Mesendoderm (in vitro differentiated cells): ENCODE measurements around the gene KRTAP4-11.
A peak's percentile ranks its signal among the peaks of the same experiment; 100 is the strongest.
"Not testable (repeated sequence)": the region's sequence is repeated elsewhere in the genome, so short reads cannot be mapped to it uniquely, and the experiment has no call there.

Experiments used
- DNase-seq: peaks from one replicate; pipeline ENCODE4 v3.0.0; 2013
- H2AK5ac ChIP-seq: 2 replicates; pipeline ENCODE4 v1.6.1; 2013; ENCODE audit warnings: low read length, inconsistent platforms
- H2BK120ac ChIP-seq: 2 replicates; pipeline ENCODE4 v1.6.1; 2013; ENCODE audit warnings: low read depth, mild to moderate bottlenecking, low read length, moderate library complexity, mixed read lengths
- H2BK15ac ChIP-seq: replicated peaks from 2 replicates; pipeline ENCODE4 v1.6.1; 2013; ENCODE audit warnings: low read depth, mild to moderate bottlenecking, moderate library complexity
- H2BK5ac ChIP-seq: 2 replicates; pipeline ENCODE4 v1.6.1; 2013; ENCODE audit warnings: low read length, inconsistent platforms
- H3K18ac ChIP-seq: 2 replicates; pipeline ENCODE4 v1.6.1; 2013; ENCODE audit warnings: mild to moderate bottlenecking, low read length, mixed read lengths
- H3K23ac ChIP-seq: one replicate; pipeline ENCODE4 v1.6.1; 2013; ENCODE audit warnings: low read length
- H3K27ac ChIP-seq: 2 replicates; pipeline ENCODE4 v1.5.1; 2013; ENCODE audit warnings: low read depth, mild to moderate bottlenecking, inconsistent platforms, low read length, moderate library complexity
- H3K27me3 ChIP-seq: 2 replicates; pipeline ENCODE4 v1.6.1; 2013; ENCODE audit warnings: low read length, control low read depth, mild to moderate bottlenecking, inconsistent platforms; ENCODE audit not compliant: insufficient read depth, poor library complexity
- H3K36me3 ChIP-seq: 2 replicates; pipeline ENCODE4 v1.6.1; 2013; ENCODE audit warnings: low read length, inconsistent platforms; ENCODE audit not compliant: control insufficient read depth, insufficient read depth
- H3K4ac ChIP-seq: one replicate; pipeline ENCODE4 v1.6.1; 2013; ENCODE audit warnings: low read depth, mild to moderate bottlenecking, low read length, moderate library complexity
- H3K4me1 ChIP-seq: 2 replicates; pipeline ENCODE4 v1.6.1; 2013; ENCODE audit warnings: low read depth, low read length, inconsistent platforms; ENCODE audit not compliant: control insufficient read depth
- H3K4me2 ChIP-seq: 2 replicates; pipeline ENCODE4 v1.6.1; 2013; ENCODE audit warnings: low read length
- H3K4me3 ChIP-seq: 2 replicates; pipeline ENCODE4 v1.5.1; 2013; ENCODE audit warnings: mild to moderate bottlenecking, low read length
- H3K56ac ChIP-seq: one replicate; pipeline ENCODE4 v1.6.1; 2013; ENCODE audit warnings: low read length
- H3K79me1 ChIP-seq: 2 replicates; pipeline ENCODE4 v1.6.1; 2013; ENCODE audit warnings: low read length, inconsistent platforms
- H3K79me2 ChIP-seq: 2 replicates; pipeline ENCODE4 v1.6.1; 2013; ENCODE audit warnings: mild to moderate bottlenecking, low read length; ENCODE audit not compliant: control insufficient read depth, insufficient read depth
- H3K9ac ChIP-seq: 2 replicates; pipeline ENCODE4 v1.6.1; 2013; ENCODE audit warnings: low read length, inconsistent platforms
- H4K5ac ChIP-seq: one replicate; pipeline ENCODE4 v1.6.1; 2013; ENCODE audit warnings: low read length
- H4K8ac ChIP-seq: one replicate; pipeline ENCODE4 v1.6.1; 2013; ENCODE audit warnings: low read depth, mild to moderate bottlenecking, control low read depth, low read length, moderate library complexity
- WGBS: extraction: QIAGEN DNeasy Blood & Tissue Kit; methylation state at CpG from one replicate; pipeline ENCODE4 v1.1.7; 2013; ENCODE audit warnings: low lambda C conversion rate, missing lambda C conversion rate; ENCODE audit not compliant: insufficient coverage; ENCODE audit errors: extremely low coverage; 5-methylcytosine and 5-hydroxymethylcytosine counted together

KRTAP4-11 gene

GRCh38 chr17:41121742-41122141 lies 3.6 kb upstream of the KRTAP4-11 start:
- H4K5ac ChIP-seq, result no peak overlapping the region
- H2BK5ac ChIP-seq, result no peak overlapping the region
- H3K18ac ChIP-seq, result no peak overlapping the region
- no peak overlapping the region for H3K4me3 ChIP-seq
- no peak overlapping the region for H3K56ac ChIP-seq
- H2BK120ac ChIP-seq, result no peak overlapping the region
- H3K79me2 ChIP-seq, result no peaks in the 10 kb centered on the region
- H3K27ac ChIP-seq, result no peak overlapping the region
- no peaks in the 10 kb centered on the region for H3K27me3 ChIP-seq
- H2BK15ac ChIP-seq, result no peak overlapping the region
- H3K4me1 ChIP-seq, result no peaks in the 10 kb centered on the region
- no peaks in the 10 kb centered on the region for H3K36me3 ChIP-seq
- no peak overlapping the region for H2AK5ac ChIP-seq
- no peak for DNase-seq
- H4K8ac ChIP-seq, result no peak overlapping the region
- no peaks in the 10 kb centered on the region for H3K79me1 ChIP-seq
- WGBS, result no CpG with 5 or more reads among the region's 2 CpGs
- H3K23ac ChIP-seq, result no peak overlapping the region
- no peak overlapping the region for H3K4ac ChIP-seq
- H3K4me2 ChIP-seq, result no peak overlapping the region
- no peak overlapping the region for H3K9ac ChIP-seq

GRCh38 chr17:41119696-41120690 lies 1.8 kb upstream of the KRTAP4-11 start:
- not testable (repeated sequence) for H3K56ac ChIP-seq, H3K4me1 ChIP-seq, H3K23ac ChIP-seq, H2BK15ac ChIP-seq, H3K27ac ChIP-seq, H3K4me3 ChIP-seq, H4K8ac ChIP-seq, H3K4me2 ChIP-seq, H2BK5ac ChIP-seq, H2BK120ac ChIP-seq, H3K4ac ChIP-seq, H3K18ac ChIP-seq, H2AK5ac ChIP-seq, H3K9ac ChIP-seq, H3K79me2 ChIP-seq, H3K79me1 ChIP-seq, H4K5ac ChIP-seq, H3K27me3 ChIP-seq, H3K36me3 ChIP-seq, DNase-seq
- no CpG with 5 or more reads among the region's 11 CpGs for WGBS

- no peak overlapping the region for H3K4me3 ChIP-seq
- no peak overlapping the region for H3K56ac ChIP-seq
- H2BK120ac ChIP-seq, result no peak overlapping the region
- no peak overlapping the region for H4K5ac ChIP-seq
- no peaks in the 10 kb centered on the region for H3K79me2 ChIP-seq
- H3K27me3 ChIP-seq, result no peaks in the 10 kb centered on the region
- H3K9ac ChIP-seq, result no peak overlapping the region
- H3K23ac ChIP-seq, result no peak overlapping the region
- no peak overlapping the region for H3K18ac ChIP-seq
- DNase-seq, result no peak
- no peaks in the 10 kb centered on the region for H3K4me1 ChIP-seq
- no peak overlapping the region for H3K4me2 ChIP-seq
- no peak overlapping the region for H3K27ac ChIP-seq
- no peaks in the 10 kb centered on the region for H3K79me1 ChIP-seq
- no CpG with 5 or more reads among the region's 4 CpGs for WGBS
- H3K4ac ChIP-seq, result no peak overlapping the region
- H2BK5ac ChIP-seq, result no peak overlapping the region
- no peak overlapping the region for H2BK15ac ChIP-seq
- H2AK5ac ChIP-seq, result no peak overlapping the region
- H3K36me3 ChIP-seq, result no peaks in the 10 kb centered on the region
- H4K8ac ChIP-seq, result no peak overlapping the region
Measured at GRCh38 chr17:41118721-41119120, 548 bp upstream of the KRTAP4-11 start.

- Histone ChIP-seq H3K27me3 (no peaks in the 10 kb centered on the region), H3K9ac (no peak overlapping the region), H2BK15ac (no peak overlapping the region), H3K4ac (no peak overlapping the region), H2BK5ac (no peak overlapping the region), H3K18ac (no peak overlapping the region), H3K4me2 (no peak overlapping the region), H3K36me3 (no peaks in the 10 kb centered on the region), H3K79me1 (no peaks in the 10 kb centered on the region), H2AK5ac (no peak overlapping the region), H3K56ac (no peak overlapping the region), H3K23ac (no peak overlapping the region), H3K27ac (no peak overlapping the region), H3K79me2 (no peaks in the 10 kb centered on the region), H4K5ac (no peak overlapping the region), H2BK120ac (no peak overlapping the region), H4K8ac (no peak overlapping the region), H3K4me3 (no peak overlapping the region), H3K4me1 (no peaks in the 10 kb centered on the region)
- no CpG with 5 or more reads among the region's 5 CpGs for WGBS
- DNase-seq, result no peak
Measured at GRCh38 chr17:41116297-41116696, 1.9 kb downstream of the KRTAP4-11 start.

GRCh38 chr17:41111151-41111885 lies 6.9 kb downstream of the KRTAP4-11 start:
- H3K4me3 ChIP-seq, result no peak overlapping the region
- WGBS, result no CpG with 5 or more reads among the region's 2 CpGs
- no peaks in the 10 kb centered on the region for H3K79me1 ChIP-seq

More at GRCh38 chr17:41111151-41111885, 6.9 kb downstream of the KRTAP4-11 start:
- Histone ChIP-seq H3K9ac (no peak overlapping the region), H3K4ac (no peak overlapping the region), H3K4me1 (no peaks in the 10 kb centered on the region), H3K4me2 (no peak overlapping the region), H3K27me3 (no peaks in the 10 kb centered on the region), H4K8ac (no peak overlapping the region), H3K56ac (no peak overlapping the region), H2BK5ac (no peak overlapping the region), H4K5ac (no peak overlapping the region), H3K23ac (no peak overlapping the region), H2BK15ac (no peak overlapping the region), H2BK120ac (no peak overlapping the region), H2AK5ac (no peak overlapping the region), H3K18ac (no peak overlapping the region), H3K36me3 (no peaks in the 10 kb centered on the region), H3K27ac (no peak overlapping the region), H3K79me2 (no peaks in the 10 kb centered on the region)
- DNase-seq, result peak; percentile 4
